IMR-90 (cell line): ENCODE measurements around the gene ELAVL1. TPM values are rescaled to one million over a fixed set of nuclear protein-coding genes. Genes with fewer than 3 reads are reported as not detected.

Source experiments
- ATAC-seq: fragments of 200-7000 bp; cut with Tn5 transposase; 2 replicates; pipeline ENCODE4 v1.9.1; 2020; ENCODE audit warnings: low read depth, mild to moderate bottlenecking, moderate library complexity
- BruUV-seq: library from RNA; stranded (reverse); fragments of 400-500 nt; replicated peaks from 2 replicates; lab custom pipeline; 2021; lab: Mats Ljungman, UMichigan
- CTCF ChIA-PET: fragments of 300-600 bp; formaldehyde crosslinking; extraction: SDS; loops from one replicate; lab custom pipeline; 2021; ENCODE audit warnings: antibody characterized with exemption; lab: Yijun Ruan, JAX
- POLR2A ChIA-PET: fragments of 300-600 bp; sonication (Branson Sonifier 250); formaldehyde crosslinking; loops from one replicate; lab custom pipeline; 2022; ENCODE audit warnings: antibody characterized with exemption; ENCODE audit not compliant: unreplicated experiment; lab: Charles Lee
- DNase-seq: peaks from one replicate; pipeline ENCODE4 v3.0.0; 2013
- H2AFZ ChIP-seq: replicated peaks from 2 replicates; pipeline ENCODE3; 2013; ENCODE audit warnings: low read length, mild to moderate bottlenecking; ENCODE audit not compliant: poor library complexity
- H2AK5ac ChIP-seq: 2 replicates; pipeline ENCODE4 v1.6.1; 2013; ENCODE audit warnings: low read depth, low read length, inconsistent platforms
- H2AK9ac ChIP-seq: replicated peaks from 2 replicates; pipeline ENCODE3; 2013; ENCODE audit warnings: mild to moderate bottlenecking, low read depth, low read length, moderate library complexity; ENCODE audit not compliant: poor library complexity
- H2BK120ac ChIP-seq: 2 replicates; pipeline ENCODE4 v1.6.1; 2013; ENCODE audit warnings: low read depth, low read length, inconsistent platforms
- H2BK15ac ChIP-seq: 3 replicates; pipeline ENCODE4 v1.6.1; 2013; ENCODE audit warnings: low read depth, low read length, inconsistent platforms
- H2BK20ac ChIP-seq: 2 replicates; pipeline ENCODE4 v1.6.1; 2013; ENCODE audit warnings: low read depth, mild to moderate bottlenecking, inconsistent platforms, low read length, moderate library complexity
- H2BK5ac ChIP-seq: 2 replicates; pipeline ENCODE4 v1.6.1; 2013; ENCODE audit warnings: mild to moderate bottlenecking, low read depth, low read length, inconsistent platforms; ENCODE audit not compliant: poor library complexity, severe bottlenecking
- H3K14ac ChIP-seq: replicated peaks from 2 replicates; pipeline ENCODE4 v1.6.1; 2013; ENCODE audit warnings: low read depth, low read length, inconsistent platforms
- H3K18ac ChIP-seq: 2 replicates; pipeline ENCODE4 v1.6.1; 2013; ENCODE audit warnings: low read depth, low read length, control low read depth
- H3K23ac ChIP-seq: 2 replicates; pipeline ENCODE4 v1.6.1; 2013; ENCODE audit warnings: low read depth, low read length, inconsistent platforms
- H3K27ac ChIP-seq: 2 replicates; pipeline ENCODE4 v1.5.1; 2013; ENCODE audit warnings: mild to moderate bottlenecking, control low read depth, low read length; ENCODE audit not compliant: insufficient read depth
- H3K27me3 ChIP-seq: 2 replicates; pipeline ENCODE4 v1.6.1; 2013; ENCODE audit warnings: low read length; ENCODE audit not compliant: control insufficient read depth, insufficient read depth
- H3K36me3 ChIP-seq: 2 replicates; pipeline ENCODE4 v1.6.1; 2013; ENCODE audit warnings: low read length, mixed read lengths; ENCODE audit not compliant: control insufficient read depth, insufficient read depth
- H3K4ac ChIP-seq: 2 replicates; pipeline ENCODE4 v1.6.1; 2013; ENCODE audit warnings: low read depth, low read length, inconsistent platforms
- H3K4me1 ChIP-seq: 2 replicates; pipeline ENCODE4 v1.6.1; 2013; ENCODE audit warnings: low read length, mixed read lengths; ENCODE audit not compliant: control insufficient read depth, insufficient read depth
- H3K4me2 ChIP-seq: 2 replicates; pipeline ENCODE4 v1.6.1; 2013; ENCODE audit warnings: low read depth, mild to moderate bottlenecking, control low read depth, low read length, moderate library complexity
- H3K4me3 ChIP-seq: 2 replicates; pipeline ENCODE4 v1.5.1; 2013; ENCODE audit warnings: low read depth, mild to moderate bottlenecking, control low read depth, low read length, moderate library complexity; ENCODE audit not compliant: insufficient read depth
- H3K56ac ChIP-seq: 2 replicates; pipeline ENCODE4 v1.6.1; 2013; ENCODE audit warnings: low read length, inconsistent platforms; ENCODE audit not compliant: insufficient read depth; ENCODE audit errors: extremely low read depth
- H3K79me1 ChIP-seq, 2 experiments: 2 replicates each; pipeline ENCODE4 v1.6.1; 2013; ENCODE audit warnings: low read length in 2 of 2, inconsistent platforms in 1 of 2, low read depth in 1 of 2
- H3K9ac ChIP-seq: 2 replicates; pipeline ENCODE4 v1.6.1; 2013; ENCODE audit warnings: low read depth, low read length, control low read depth
- H3K9me1 ChIP-seq: 2 replicates; pipeline ENCODE4 v1.6.1; 2013; ENCODE audit warnings: low read length, inconsistent platforms; ENCODE audit not compliant: insufficient read depth
- H3K9me3 ChIP-seq: 2 replicates; pipeline ENCODE4 v1.6.1; 2013; ENCODE audit warnings: low read length; ENCODE audit not compliant: control insufficient read depth, insufficient read depth
- H4K20me1 ChIP-seq: 2 replicates; pipeline ENCODE4 v1.6.1; 2013; ENCODE audit warnings: low read length, inconsistent platforms; ENCODE audit not compliant: insufficient read depth
- H4K5ac ChIP-seq: 2 replicates; pipeline ENCODE4 v1.6.1; 2013; ENCODE audit warnings: mild to moderate bottlenecking, low read depth, low read length, control low read depth
- H4K8ac ChIP-seq, 2 experiments: 2 replicates each; pipeline ENCODE4 v1.6.1; 2013; ENCODE audit warnings: low read depth in 2 of 2, low read length in 2 of 2, control low read depth in 1 of 2, inconsistent platforms in 1 of 2
- H4K91ac ChIP-seq: 2 replicates; pipeline ENCODE4 v1.6.1; 2013; ENCODE audit warnings: low read depth, low read length, inconsistent platforms; ENCODE audit not compliant: insufficient read depth
- CHD1 ChIP-seq: IDR thresholded peaks from 2 replicates; pipeline ENCODE4 v1.6.1; 2012; ENCODE audit warnings: low read depth, low read length, improper control_type of control experiment
- CTCF ChIP-seq: conservative IDR thresholded peaks from 2 replicates; pipeline ENCODE4 v1.5.1; 2012; ENCODE audit warnings: mild to moderate bottlenecking, low read depth, low read length, improper control_type of control experiment
- MAZ ChIP-seq: IDR thresholded peaks from 2 replicates; pipeline ENCODE4 v1.6.1; 2012; ENCODE audit warnings: low read depth, mild to moderate bottlenecking, low read length, improper control_type of control experiment, moderate library complexity, borderline replicate concordance
- NFE2L2 ChIP-seq: fragments of 150-350 bp; IDR thresholded peaks from 2 replicates; pipeline ENCODE4 v1.6.1; 2016; ENCODE audit warnings: low read depth, mild to moderate bottlenecking, low read length
- POLR2A ChIP-seq: IDR thresholded peaks from 2 replicates; pipeline ENCODE4 v1.6.1; 2012; ENCODE audit warnings: mild to moderate bottlenecking, low read depth, low read length
- RAD21 ChIP-seq: IDR thresholded peaks from 2 replicates; pipeline ENCODE4 v1.6.1; 2012; ENCODE audit warnings: low read length, improper control_type of control experiment
- RCOR1 ChIP-seq: IDR thresholded peaks from 2 replicates; pipeline ENCODE4 v1.6.1; 2012; ENCODE audit warnings: mild to moderate bottlenecking, low read length, improper control_type of control experiment; ENCODE audit not compliant: insufficient replicate concordance
- WGBS, 2 experiments: methylation state at CpG; one replicate each; pipeline versions ENCODE4 v1.1.5 to v1.1.7; 2013; ENCODE audit warnings: missing lambda C conversion rate in 2 of 2; ENCODE audit not compliant: insufficient read length in 1 of 2; ENCODE audit errors: extremely low coverage in 2 of 2; 5-methylcytosine and 5-hydroxymethylcytosine counted together
- dilution Hi-C: fragments of 300-500 bp; cut with HindIII; formaldehyde crosslinking; loops from one replicate; pipeline ENCODE4 v1.14.3; 2018; ENCODE audit warnings: low sequenced_read_pairs; ENCODE audit not compliant: unreplicated experiment
- in situ Hi-C: fragments of 300-500 bp; cut with MboI; formaldehyde crosslinking; loops from 3 replicates; pipeline ENCODE4 v1.14.3; 2019; ENCODE audit warnings: low sequenced_read_pairs, inconsistent platforms, mixed read lengths
- intact Hi-C: fragments of 100-400 bp; cut with micrococcal nuclease; formaldehyde crosslinking; loops from 2 replicates; pipeline ENCODE4 v1.10.0; 2022
- polyA plus RNA-seq, 3 experiments: library from polyadenylated mRNA; depleted of rRNA; stranded (reverse); fragments of >200 nt; gene quantifications; 2 replicates each; pipeline ENCODE4 v1.2.3, GENCODE V29; 2012; ENCODE audit warnings: low replicate concordance in 1 of 3
- total RNA-seq: library from RNA; depleted of rRNA; stranded (reverse); fragments of >200 nt; gene quantifications from 2 replicates; pipeline ENCODE4 v1.2.3, GENCODE V29; 2012
- TF ChIP-seq, protein P1 (sequence below): fragments of 150-350 bp; IDR thresholded peaks from 2 replicates; pipeline ENCODE4 v1.6.1; 2016; ENCODE audit warnings: low read depth, mild to moderate bottlenecking, low read length, moderate library complexity, borderline replicate concordance

The ELAVL1 gene
- total and polyA plus RNA-seq, 2 of the 4 experiments (the other 2 are of a cell fraction) = 55.6 to 59.0 TPM

DNA sequence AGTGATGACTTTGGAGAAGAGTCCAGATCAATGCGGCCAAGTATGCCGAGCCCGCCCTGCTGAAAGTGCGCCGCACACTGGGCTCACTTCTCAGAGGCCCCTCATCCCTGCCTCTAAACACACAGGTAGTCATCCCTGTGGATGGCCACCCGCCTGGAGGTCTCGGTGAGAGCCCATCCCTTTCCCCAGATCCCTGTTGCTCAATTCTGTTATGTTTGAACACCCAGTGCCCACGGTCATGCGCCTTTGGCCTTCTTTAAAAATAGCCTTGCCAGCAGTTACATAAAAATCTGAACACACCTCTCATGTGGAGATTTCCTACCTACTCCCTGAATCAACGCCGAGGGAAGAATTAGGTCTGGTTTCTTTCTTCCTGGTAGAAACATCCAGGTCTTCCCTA, 11.9 kb downstream of the ELAVL1 start:
- Histone ChIP-seq H3K14ac (no peak overlapping the region), H3K27ac (no peak overlapping the region), H2AK5ac (no peak overlapping the region), H3K18ac (no peak overlapping the region), H3K4me2 (no peak overlapping the region), H2BK20ac (no peak overlapping the region), H3K9me3 (no peaks in the 10 kb centered on the region), H2BK15ac (no peak overlapping the region), H4K5ac (no peak overlapping the region), H2AFZ (no peak overlapping the region), H3K9me1 (peaks cover 11% of the 10 kb centered on the region), H2BK5ac (no peak overlapping the region), H3K9ac (no peak overlapping the region), H4K8ac (no peak overlapping the region), H3K27me3 (no peaks in the 10 kb centered on the region), H3K4me1 (peaks cover 3% of the 10 kb centered on the region), H3K56ac (no peak overlapping the region), H2AK9ac (no peak overlapping the region), H2BK120ac (no peak overlapping the region), H4K91ac (no peak overlapping the region), H3K23ac (no peak overlapping the region), H3K4me3 (no peak overlapping the region), H3K4ac (no peak overlapping the region), H3K79me1 (peaks cover 35 to 79% of the 10 kb centered on the region in 2 experiments), H3K36me3 (peaks cover 24% of the 10 kb centered on the region), H4K20me1 (peaks cover 91% of the 10 kb centered on the region)
- WGBS, 2 experiments = 100% methylated on average over 4 of the region's 11 CpGs; no CpG with 5 or more reads in 1 of the 2 experiments
- TF ChIP-seq RAD21 (no peak), MAZ (no peak), CTCF (no peak), CHD1 (no peak), NFE2L2 (no peak), RCOR1 (no peak), POLR2A (no peak)
- TF ChIP-seq, protein P1, sequence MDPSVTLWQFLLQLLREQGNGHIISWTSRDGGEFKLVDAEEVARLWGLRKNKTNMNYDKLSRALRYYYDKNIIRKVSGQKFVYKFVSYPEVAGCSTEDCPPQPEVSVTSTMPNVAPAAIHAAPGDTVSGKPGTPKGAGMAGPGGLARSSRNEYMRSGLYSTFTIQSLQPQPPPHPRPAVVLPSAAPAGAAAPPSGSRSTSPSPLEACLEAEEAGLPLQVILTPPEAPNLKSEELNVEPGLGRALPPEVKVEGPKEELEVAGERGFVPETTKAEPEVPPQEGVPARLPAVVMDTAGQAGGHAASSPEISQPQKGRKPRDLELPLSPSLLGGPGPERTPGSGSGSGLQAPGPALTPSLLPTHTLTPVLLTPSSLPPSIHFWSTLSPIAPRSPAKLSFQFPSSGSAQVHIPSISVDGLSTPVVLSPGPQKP = no peak
- ChIA-PET CTCF (no interaction called here), POLR2A (no interaction called here)
- in situ Hi-C loops (no loop called here), intact Hi-C loops (no loop called here), dilution Hi-C loops (no loop called here)
- DNase-seq (no peak), ATAC-seq (no peak)
- BruUV-seq = no TSS peak
